Endodermal cell (in vitro differentiated cells): ENCODE measurements around the gene MIPOL1. TPM values are rescaled to one million over a fixed set of nuclear protein-coding genes. Genes with fewer than 3 reads are reported as not detected.
"Not testable (repeated sequence)": the region's sequence is repeated elsewhere in the genome, so short reads cannot be mapped to it uniquely, and the experiment has no call there.

Source experiments
- DNase-seq: peaks from one replicate; pipeline ENCODE4 v3.0.0-alpha.2; 2017
- H3K27ac ChIP-seq: 2 replicates; pipeline ENCODE4 v1.5.1; 2013; ENCODE audit warnings: mild to moderate bottlenecking, low read depth, low read length, moderate library complexity
- H3K27me3 ChIP-seq: 2 replicates; pipeline ENCODE4 v1.6.1; 2013; ENCODE audit warnings: mild to moderate bottlenecking, low read length, moderate library complexity; ENCODE audit not compliant: insufficient read depth, control insufficient read depth, poor library complexity, severe bottlenecking
- H3K36me3 ChIP-seq: 2 replicates; pipeline ENCODE4 v1.7.0; 2013; ENCODE audit warnings: mild to moderate bottlenecking, low read length, moderate library complexity; ENCODE audit not compliant: control insufficient read depth, insufficient read depth
- H3K4me1 ChIP-seq: one replicate; pipeline ENCODE4 v1.7.0; 2013; ENCODE audit warnings: low read length; ENCODE audit not compliant: control insufficient read depth, insufficient read depth
- H3K4me3 ChIP-seq: 2 replicates; pipeline ENCODE4 v1.5.1; 2013; ENCODE audit warnings: mild to moderate bottlenecking, low read length, moderate library complexity
- H3K9ac ChIP-seq: 2 replicates; pipeline ENCODE4 v1.6.1; 2013; ENCODE audit warnings: mild to moderate bottlenecking, low read length, moderate library complexity; ENCODE audit not compliant: poor library complexity, severe bottlenecking; ENCODE audit errors: extremely low read depth
- H3K9me3 ChIP-seq: 2 replicates; pipeline ENCODE4 v1.6.1; 2013; ENCODE audit warnings: mild to moderate bottlenecking, low read length, moderate library complexity; ENCODE audit not compliant: control insufficient read depth
- H3K27ac Mint-ChIP-seq: 2 replicates; pipeline ENCODE4 v1.8.0; 2020; ENCODE audit warnings: mixed read lengths
- H3K27me3 Mint-ChIP-seq: 2 replicates; pipeline ENCODE4 v1.8.0; 2021; ENCODE audit warnings: mild to moderate bottlenecking, mixed read lengths; ENCODE audit not compliant: insufficient read depth
- H3K36me3 Mint-ChIP-seq: 2 replicates; pipeline ENCODE4 v1.8.0; 2020; ENCODE audit warnings: low read depth, mixed read lengths
- H3K4me1 Mint-ChIP-seq: 2 replicates; pipeline ENCODE4 v1.8.0; 2020; ENCODE audit warnings: mixed read lengths
- H3K4me3 Mint-ChIP-seq: 2 replicates; pipeline ENCODE4 v1.8.0; 2020; ENCODE audit warnings: mild to moderate bottlenecking, moderate library complexity, mixed read lengths
- H3K9me3 Mint-ChIP-seq: 2 replicates; pipeline ENCODE4 v1.8.0; 2020; ENCODE audit warnings: mild to moderate bottlenecking, mixed read lengths
- WGBS, 2 experiments: methylation state at CpG; one replicate each; pipeline versions ENCODE4 v1.1.5 to v1.1.7; 2013; ENCODE audit warnings: missing lambda C conversion rate in 2 of 2, mixed read lengths in 1 of 2; ENCODE audit not compliant: insufficient coverage in 1 of 2, insufficient read length in 1 of 2; 5-methylcytosine and 5-hydroxymethylcytosine counted together
- total RNA-seq, 2 donors: library from RNA; stranded (reverse); fragmentation: NEBNext Ultra II Directional in 1 of 2; extraction: Animal tissue kit (Norgen Biotek cat#: 25700) in 1 of 2; gene quantifications; 2 replicates in 1 of 2; 3 replicates in 1 of 2; pipeline ENCODE4 v1.2.1, GENCODE V29; 2021
- TF ChIP-seq, protein P1 (sequence below): fragments of 200-600 bp; sonication (generic); conservative IDR thresholded peaks from 2 replicates; pipeline ENCODE4 v1.5.0; 2021; ENCODE audit warnings: antibody characterized with exemption, mild to moderate bottlenecking

MIPOL1 gene
- total RNA-seq, 2 donors from 2014 or later, result 22.0 to 28.5 TPM

DNA sequence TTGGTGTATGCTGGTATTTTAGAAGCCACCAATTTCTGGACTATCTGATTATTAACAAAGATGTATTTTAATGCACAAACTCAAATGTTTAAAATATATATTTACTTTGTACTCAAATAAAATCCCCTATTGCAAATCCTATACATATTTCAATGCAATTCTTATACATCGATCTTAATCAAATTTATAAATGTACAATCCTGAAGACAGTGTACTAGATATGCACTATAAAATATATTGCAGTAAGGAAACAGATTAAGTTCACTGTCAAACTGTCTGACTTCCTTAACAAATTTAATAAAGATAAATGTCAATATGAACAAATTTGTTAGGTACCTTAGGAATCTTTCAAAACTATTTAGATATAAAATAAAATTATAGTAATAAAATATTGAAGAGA, 353.4 kb downstream of the MIPOL1 start:
- no peaks in the 10 kb centered on the region for H3K27me3 Mint-ChIP-seq
- Histone ChIP-seq H3K9me3 (peaks cover 24% of the 10 kb centered on the region), H3K4me3 (no peak overlapping the region), H3K9ac (no peak overlapping the region), H3K27me3 (no peaks in the 10 kb centered on the region), H3K4me1 (peaks cover 5% of the 10 kb centered on the region), H3K27ac (no peak overlapping the region), H3K36me3 (no peaks in the 10 kb centered on the region)
- no peak for DNase-seq
- peaks cover 5% of the 10 kb centered on the region for H3K4me1 Mint-ChIP-seq
- peaks cover 26% of the 10 kb centered on the region for H3K9me3 Mint-ChIP-seq
- no peak overlapping the region for H3K27ac Mint-ChIP-seq
- TF ChIP-seq, protein P1, sequence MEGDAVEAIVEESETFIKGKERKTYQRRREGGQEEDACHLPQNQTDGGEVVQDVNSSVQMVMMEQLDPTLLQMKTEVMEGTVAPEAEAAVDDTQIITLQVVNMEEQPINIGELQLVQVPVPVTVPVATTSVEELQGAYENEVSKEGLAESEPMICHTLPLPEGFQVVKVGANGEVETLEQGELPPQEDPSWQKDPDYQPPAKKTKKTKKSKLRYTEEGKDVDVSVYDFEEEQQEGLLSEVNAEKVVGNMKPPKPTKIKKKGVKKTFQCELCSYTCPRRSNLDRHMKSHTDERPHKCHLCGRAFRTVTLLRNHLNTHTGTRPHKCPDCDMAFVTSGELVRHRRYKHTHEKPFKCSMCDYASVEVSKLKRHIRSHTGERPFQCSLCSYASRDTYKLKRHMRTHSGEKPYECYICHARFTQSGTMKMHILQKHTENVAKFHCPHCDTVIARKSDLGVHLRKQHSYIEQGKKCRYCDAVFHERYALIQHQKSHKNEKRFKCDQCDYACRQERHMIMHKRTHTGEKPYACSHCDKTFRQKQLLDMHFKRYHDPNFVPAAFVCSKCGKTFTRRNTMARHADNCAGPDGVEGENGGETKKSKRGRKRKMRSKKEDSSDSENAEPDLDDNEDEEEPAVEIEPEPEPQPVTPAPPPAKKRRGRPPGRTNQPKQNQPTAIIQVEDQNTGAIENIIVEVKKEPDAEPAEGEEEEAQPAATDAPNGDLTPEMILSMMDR, result no peak
- 100% methylated on average over 1 of the region's 1 CpG; no CpG with 5 or more reads in 1 of the 2 experiments for WGBS, 2 experiments
- no peak overlapping the region for H3K4me3 Mint-ChIP-seq
- H3K36me3 Mint-ChIP-seq, result peaks cover 8% of the 10 kb centered on the region

GRCh38 chr14:37553935-37554550, 356.3 kb downstream of the MIPOL1 start:
- DNase-seq, result no peak
- 87 to 100% methylated on average over 1 of the region's 1 CpG for WGBS, 2 experiments
- no peak overlapping the region for H3K4me3 Mint-ChIP-seq

DNA sequence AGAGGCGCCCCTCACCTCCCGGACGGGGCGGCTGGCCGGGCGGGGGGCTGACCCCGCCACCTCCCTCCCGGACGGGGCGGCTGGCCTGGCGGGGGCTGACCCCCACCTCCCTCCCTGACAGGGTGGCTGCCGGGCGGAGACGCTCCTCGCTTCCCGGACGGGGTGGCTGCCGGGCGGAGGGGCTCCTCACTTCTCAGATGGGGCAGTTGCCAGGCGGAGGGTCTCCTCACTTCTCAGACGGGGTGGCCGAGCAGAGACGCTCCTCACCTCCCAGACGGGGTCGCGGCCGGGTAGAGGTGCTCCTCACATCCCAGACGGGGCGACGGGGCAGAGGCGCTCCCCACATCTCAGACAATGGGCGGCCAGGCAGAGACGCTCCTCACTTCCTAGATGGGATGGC, 357.9 kb downstream of the MIPOL1 start:
- peaks cover 45% of the 10 kb centered on the region for H3K9me3 Mint-ChIP-seq
- peaks cover 14% of the 10 kb centered on the region for H3K4me1 Mint-ChIP-seq
- H3K36me3 ChIP-seq, H3K4me3 Mint-ChIP-seq, H3K4me1 ChIP-seq, H3K27ac Mint-ChIP-seq, H3K27me3 ChIP-seq, H3K27ac ChIP-seq, H3K27me3 Mint-ChIP-seq, DNase-seq, H3K4me3 ChIP-seq, H3K9ac ChIP-seq: not testable (repeated sequence)
- peaks cover 14% of the 10 kb centered on the region for H3K36me3 Mint-ChIP-seq
- WGBS, 2 experiments, result 68% methylated on average over 10 of the region's 33 CpGs; no CpG with 5 or more reads in 1 of the 2 experiments
- peaks cover 40% of the 10 kb centered on the region for H3K9me3 ChIP-seq

More at GRCh38 chr14:37553935-37554550, 356.3 kb downstream of the MIPOL1 start:
- Mint-ChIP-seq H3K27me3 (no peaks in the 10 kb centered on the region), H3K9me3 (peaks cover 45% of the 10 kb centered on the region), H3K36me3 (peaks cover 14% of the 10 kb centered on the region), H3K27ac (no peak overlapping the region), H3K4me1 (peaks cover 4% of the 10 kb centered on the region)
- Histone ChIP-seq H3K36me3 (no peaks in the 10 kb centered on the region), H3K27ac (no peak overlapping the region), H3K9ac (no peak overlapping the region), H3K4me3 (no peak overlapping the region), H3K9me3 (peaks cover 40% of the 10 kb centered on the region), H3K4me1 (peaks cover 3% of the 10 kb centered on the region), H3K27me3 (no peaks in the 10 kb centered on the region)
- TF ChIP-seq, protein P1, result no peak
